ENCODE measurements around the gene MIXL1.

GRCh38 chr1:226250511-226250910 lies 27.0 kb downstream of the MIXL1 start:
- TF ChIP-seq SIN3A (IDR thresholded peaks at IDR 0.05; ENCODE audit: low read depth), result no peak
- TF ChIP-seq CBX3 (IDR thresholded peaks at IDR 0.05; ENCODE audit: low read depth), result no peak
- no peak for TF ChIP-seq MAX (IDR thresholded peaks at IDR 0.05)
- no peak for TF ChIP-seq POLR2A (IDR thresholded peaks at IDR 0.05; ENCODE audit: borderline replicate concordance, extremely low read depth, insufficient read depth, insufficient read length)
- TF ChIP-seq CTCF (IDR thresholded peaks at IDR 0.05 in 2 of 3, conservative IDR thresholded peaks at IDR 0.05 in 1 of 3; ENCODE audit: borderline replicate concordance in 1 of 3, insufficient read depth in 1 of 3, low read depth in 2 of 3, low read length in 2 of 3), result no peak
- TF ChIP-seq ZNF274 (IDR thresholded peaks at IDR 0.05; ENCODE audit: low read depth, low read length), result no peak
- TF ChIP-seq POLR2AphosphoS5 (IDR thresholded peaks at IDR 0.05; ENCODE audit: low read depth, low read length), result no peak
- TF ChIP-seq REST (IDR thresholded peaks at IDR 0.05; ENCODE audit: low read depth), result no peak
- no peak for TF ChIP-seq EZH2phosphoT487 (IDR thresholded peaks at IDR 0.05; ENCODE audit: borderline replicate concordance)
- no peak for TF ChIP-seq CEBPB (IDR thresholded peaks at IDR 0.05; ENCODE audit: low read depth)
- no peak for TF ChIP-seq SP1 (IDR thresholded peaks at IDR 0.05; ENCODE audit: low read depth)
- TF ChIP-seq ZFX (IDR thresholded peaks at IDR 0.05), result no peak
- TF ChIP-seq RAD21 (IDR thresholded peaks at IDR 0.05; ENCODE audit: low read depth), result no peak

All from HCT116 (cell line).